H1 (cell line): Measurements from ENCODE around the gene HOXD4. TPM values are rescaled to one million over a fixed set of nuclear protein-coding genes. Genes with fewer than 3 reads are reported as not detected.

Experiments
- CTCF ChIA-PET: fragments of 300-600 bp; sonication (Branson Sonifier 250); formaldehyde crosslinking; loops from one replicate; lab custom pipeline; 2021; ENCODE audit not compliant: partially characterized antibody; lab: Charles Lee
- POLR2A ChIA-PET: fragments of 300-600 bp; sonication (Branson Sonifier 250); formaldehyde crosslinking; loops from one replicate; lab custom pipeline; 2021; ENCODE audit warnings: inconsistent platforms; ENCODE audit not compliant: partially characterized antibody; lab: Charles Lee
- DNase-seq, 2 experiments: peaks; one replicate each; pipeline versions ENCODE4 v3.0.0 to v3.0.0-alpha.2; 2010 to 2022; ENCODE audit warnings: low spot score in 2 of 2, low read depth in 1 of 2, mixed read lengths in 1 of 2
- FAIRE-seq: peaks from 2 replicates; lab custom pipeline; 2011; peaks lifted over from hg19 to GRCh38; lab: Jason Lieb, UNC
- H2AFZ ChIP-seq: 2 replicates; pipeline ENCODE4 v1.8.1; 2012; ENCODE audit warnings: low read length, inconsistent platforms
- H2AK5ac ChIP-seq: 2 replicates; pipeline ENCODE4 v1.6.1; 2013; ENCODE audit warnings: low read depth, low read length
- H2BK120ac ChIP-seq: replicated peaks from 2 replicates; pipeline ENCODE3; 2013; ENCODE audit warnings: low read depth, low read length, inconsistent platforms
- H2BK12ac ChIP-seq: 2 replicates; pipeline ENCODE4 v1.6.1; 2013; ENCODE audit warnings: low read depth, low read length
- H2BK15ac ChIP-seq: 2 replicates; pipeline ENCODE4 v1.6.1; 2013; ENCODE audit warnings: low read length
- H2BK20ac ChIP-seq: 2 replicates; pipeline ENCODE4 v1.6.1; 2013; ENCODE audit warnings: low read length
- H2BK5ac ChIP-seq: 2 replicates; pipeline ENCODE4 v1.6.1; 2013; ENCODE audit warnings: low read depth, low read length
- H3K14ac ChIP-seq: 2 replicates; pipeline ENCODE4 v1.6.1; 2013; ENCODE audit warnings: inconsistent platforms; ENCODE audit not compliant: insufficient read length
- H3K18ac ChIP-seq: 2 replicates; pipeline ENCODE4 v1.6.1; 2013; ENCODE audit warnings: low read length; ENCODE audit errors: extremely low read depth
- H3K23ac ChIP-seq: 2 replicates; pipeline ENCODE4 v1.6.1; 2013; ENCODE audit warnings: inconsistent platforms; ENCODE audit not compliant: insufficient read length
- H3K23me2 ChIP-seq: 2 replicates; pipeline ENCODE4 v1.6.1; 2013; ENCODE audit warnings: low read depth, low read length
- H3K27ac ChIP-seq: 2 replicates; pipeline ENCODE4 v1.6.1; 2011; ENCODE audit warnings: low read depth, low read length, inconsistent platforms
- H3K27me3 ChIP-seq, 4 experiments: replicated peaks in 1 of 4; 1 replicate in 1 of 4; 2 replicates in 3 of 4; pipeline versions ENCODE4 v1.6.1 to v1.8.1; 2011 to 2013; ENCODE audit warnings: low read length in 3 of 4, mild to moderate bottlenecking in 3 of 4, inconsistent platforms in 2 of 4, mixed read lengths in 2 of 4, moderate library complexity in 1 of 4; ENCODE audit not compliant: control insufficient read depth in 3 of 4, insufficient read depth in 3 of 4; ENCODE audit errors: extremely low read depth in 1 of 4
- H3K36me3 ChIP-seq, 4 experiments: 2 replicates each; pipeline versions ENCODE4 v1.6.1 to v1.8.1; 2011 to 2013; ENCODE audit warnings: mild to moderate bottlenecking in 4 of 4, low read length in 3 of 4, moderate library complexity in 2 of 4, control low read depth in 1 of 4, inconsistent platforms in 1 of 4; ENCODE audit not compliant: insufficient read depth in 4 of 4, control insufficient read depth in 2 of 4
- H3K4ac ChIP-seq: replicated peaks from 2 replicates; pipeline ENCODE3; 2013; ENCODE audit warnings: low read length, low read depth, mixed read lengths, inconsistent platforms; ENCODE audit not compliant: insufficient read length
- H3K4me1 ChIP-seq, 4 experiments: replicated peaks in 1 of 4; 1 replicate in 1 of 4; 2 replicates in 3 of 4; pipeline versions ENCODE4 v1.6.1 to v1.8.1; 2011 to 2013; ENCODE audit warnings: low read length in 3 of 4, inconsistent platforms in 2 of 4, mixed read lengths in 1 of 4; ENCODE audit not compliant: insufficient read depth in 4 of 4, control insufficient read depth in 3 of 4
- H3K4me2 ChIP-seq, 2 experiments: 2 replicates each; pipeline versions ENCODE4 v1.6.1 to v1.8.1; 2011 to 2013; ENCODE audit warnings: low read depth in 2 of 2, low read length in 2 of 2, control low read depth in 1 of 2, inconsistent platforms in 1 of 2, mild to moderate bottlenecking in 1 of 2; ENCODE audit not compliant: insufficient read depth in 1 of 2
- H3K4me3 ChIP-seq, 4 experiments: fragments of 200-600, 300-600 bp in 1 of 4; sonication (generic), shearing (Covaris generic), sonication (Bioruptor Twin) in 1 of 4; 2 replicates each; pipeline versions ENCODE4 v1.5.1 to v1.8.1; 2011 to 2016; ENCODE audit warnings: low read length in 4 of 4, low read depth in 3 of 4, control low read depth in 2 of 4, inconsistent platforms in 2 of 4, mild to moderate bottlenecking in 2 of 4, mixed read lengths in 1 of 4, moderate library complexity in 1 of 4; ENCODE audit not compliant: insufficient read depth in 2 of 4; ENCODE audit errors: extremely low read depth in 1 of 4
- H3K56ac ChIP-seq: replicated peaks from 2 replicates; pipeline ENCODE3; 2013; ENCODE audit warnings: low read depth, mild to moderate bottlenecking, mixed read lengths, low read length, inconsistent platforms; ENCODE audit not compliant: insufficient read length
- H3K79me1 ChIP-seq: 2 replicates; pipeline ENCODE4 v1.6.1; 2013; ENCODE audit warnings: low read depth, low read length, control low read depth
- H3K79me2 ChIP-seq, 2 experiments: 2 replicates each; pipeline versions ENCODE4 v1.6.1 to v1.8.1; 2012 to 2013; ENCODE audit warnings: low read length in 2 of 2, mild to moderate bottlenecking in 2 of 2, inconsistent platforms in 1 of 2; ENCODE audit not compliant: insufficient read depth in 2 of 2, control insufficient read depth in 1 of 2
- H3K9ac ChIP-seq, 4 experiments: replicated peaks in 1 of 4; 1 replicate in 1 of 4; 2 replicates in 3 of 4; pipeline versions ENCODE4 v1.6.1 to v1.8.1; 2011 to 2013; ENCODE audit warnings: low read depth in 3 of 4, low read length in 3 of 4, control low read depth in 2 of 4, mild to moderate bottlenecking in 2 of 4, moderate library complexity in 2 of 4, inconsistent platforms in 1 of 4; ENCODE audit errors: extremely low read depth in 1 of 4
- H3K9me3 ChIP-seq, 2 experiments: 2 replicates each; pipeline versions ENCODE4 v1.6.1 to v1.8.1; 2012 to 2013; ENCODE audit warnings: mild to moderate bottlenecking in 2 of 2, moderate library complexity in 2 of 2, control low read depth in 1 of 2, inconsistent platforms in 1 of 2, low read depth in 1 of 2, low read length in 1 of 2, mixed read lengths in 1 of 2; ENCODE audit not compliant: insufficient read depth in 2 of 2
- H4K20me1 ChIP-seq, 2 experiments: replicated peaks in 1 of 2; 2 replicates each; pipeline versions ENCODE3 to v1.8.1; 2011 to 2013; ENCODE audit warnings: inconsistent platforms in 2 of 2, low read length in 2 of 2, mild to moderate bottlenecking in 1 of 2; ENCODE audit not compliant: insufficient read depth in 2 of 2, control insufficient read depth in 1 of 2
- H4K5ac ChIP-seq: 2 replicates; pipeline ENCODE4 v1.6.1; 2013; ENCODE audit warnings: low read length, low read depth, mixed read lengths, inconsistent platforms; ENCODE audit not compliant: insufficient read length
- H4K8ac ChIP-seq: 2 replicates; pipeline ENCODE4 v1.8.0; 2013; ENCODE audit warnings: mild to moderate bottlenecking, moderate library complexity, low read length, inconsistent platforms; ENCODE audit not compliant: insufficient read depth; ENCODE audit errors: extremely low read depth
- H4K91ac ChIP-seq: replicated peaks from 2 replicates; pipeline ENCODE3; 2013; ENCODE audit warnings: low read length, mixed read lengths, inconsistent platforms; ENCODE audit not compliant: insufficient read length
- CBX8 ChIP-seq: fragments of 300-800, 300-1000 bp; sonication (generic); IDR thresholded peaks from 2 replicates; pipeline ENCODE4 v1.7.1; 2016; ENCODE audit warnings: low read depth, low read length, borderline replicate concordance
- CHD1 ChIP-seq: IDR thresholded peaks from 2 replicates; pipeline ENCODE4 v1.6.1; 2012; ENCODE audit warnings: low read depth, low read length, improper control_type of control experiment
- POU5F1 ChIP-seq: IDR thresholded peaks from 2 replicates; pipeline ENCODE4 v1.6.1; 2011; ENCODE audit warnings: low read depth, mild to moderate bottlenecking, low read length, moderate library complexity
- RAD21 ChIP-seq, 2 experiments: IDR thresholded peaks in 1 of 2; conservative IDR thresholded peaks in 1 of 2; 2 replicates each; pipeline ENCODE4 v1.6.1; 2011; ENCODE audit warnings: low read depth in 2 of 2, low read length in 2 of 2, improper control_type of control experiment in 1 of 2, inconsistent platforms in 1 of 2, mild to moderate bottlenecking in 1 of 2, moderate library complexity in 1 of 2
- SUZ12 ChIP-seq: fragments of 200-600 bp; sonication (generic); IDR thresholded peaks from 2 replicates; pipeline ENCODE4 v1.6.1; 2012; ENCODE audit warnings: mild to moderate bottlenecking, inconsistent platforms, low read length, moderate library complexity, mixed read lengths
- ZNF274 ChIP-seq: IDR thresholded peaks from 2 replicates; pipeline ENCODE4 v1.7.0; 2012; ENCODE audit warnings: low read length, borderline replicate concordance; ENCODE audit errors: extremely low read depth
- WGBS, 2 experiments: shearing (Covaris generic) in 1 of 2; methylation state at CpG; one replicate each; pipeline versions ENCODE4 v1.1.6 to v1.1.7; 2013 to 2015; ENCODE audit warnings: low lambda C conversion rate in 2 of 2, mixed read lengths in 2 of 2, inconsistent platforms in 1 of 2, low coverage in 1 of 2, missing lambda C conversion rate in 1 of 2; ENCODE audit not compliant: insufficient replicate concordance in 2 of 2, insufficient coverage in 1 of 2, insufficient read length in 1 of 2; ENCODE audit errors: extremely low coverage in 1 of 2, missing lambda C conversion rate in 1 of 2; 5-methylcytosine and 5-hydroxymethylcytosine counted together
- polyA plus RNA-seq, 7 experiments: library from polyadenylated mRNA; depleted of rRNA in 3 of 7; stranded (reverse) in 5 of 7; unstranded in 2 of 7; fragments of >200 nt in 5 of 7; fragments of 200-250 nt in 2 of 7; gene quantifications; 1 replicate in 5 of 7; 2 replicates in 1 of 7; 4 replicates in 1 of 7; pipeline versions ENCODE4 v1.2.1 to v1.2.3, GENCODE V29; 2011 to 2013; ENCODE audit warnings: missing spikeins in 2 of 7, mixed read lengths in 2 of 7
- total RNA-seq: library from RNA; stranded (reverse); fragmentation: NEBNext Ultra II Directional; extraction: Animal tissue kit (Norgen Biotek cat#: 25700); gene quantifications from 2 replicates; pipeline ENCODE4 v1.2.1, GENCODE V29; 2021

The HOXD4 gene
- total and polyA plus RNA-seq, 2 of the 8 experiments (the other 6 are each of a cell fraction or from before 2014, with no cell fraction given), result not detected

- H3K79me2 ChIP-seq, result no peaks in the 10 kb centered on the region
- DNase-seq (no peak), FAIRE-seq (no peak)
- no peak overlapping the region for H3K27ac ChIP-seq
- H2BK120ac ChIP-seq, result no peak overlapping the region
- H3K23me2 ChIP-seq, result peaks cover 6% of the 10 kb centered on the region; the same call in 1 of the 2 replicates
- no peak overlapping the region for H4K5ac ChIP-seq
- no peak overlapping the region for H2AFZ ChIP-seq
- peak overlapping the region; percentile 73 for H3K4me2 ChIP-seq
- H3K27me3 ChIP-seq, result peaks cover 89 to 99% (median 97%) of the 10 kb centered on the region in 4 experiments
- H3K79me1 ChIP-seq, result no peaks in the 10 kb centered on the region
- H3K18ac ChIP-seq, result no peak overlapping the region
- H4K8ac ChIP-seq, result no peak overlapping the region
- no peak overlapping the region for H2BK5ac ChIP-seq
- WGBS, 2 experiments, result 13% methylated on average over 7 of the region's 7 CpGs; no CpG with 5 or more reads in 1 of the 2 experiments
- H2BK12ac ChIP-seq, result no peak overlapping the region
- POLR2A ChIA-PET, result interaction anchor here (0.6 to 1.0 kb wide), 3 partner anchors 10 to 1579 kb away, joined by 3 read pairs; partner anchors contain the start of gene HOXD1
- H3K9ac ChIP-seq, result no peak overlapping the region
- peak overlapping the region in 1 of 4 experiments; percentile 56; a peak in 2 of 8 replicates for H3K4me3 ChIP-seq
- H4K91ac ChIP-seq, result no peak overlapping the region
- no peak overlapping the region for H3K56ac ChIP-seq
- H4K20me1 ChIP-seq, result peaks cover 10 to 23% of the 10 kb centered on the region in 2 experiments
- peaks cover 3 to 17% (median 7%) of the 10 kb centered on the region in 4 experiments for H3K4me1 ChIP-seq
- no peaks in the 10 kb centered on the region for H3K36me3 ChIP-seq
- H2AK5ac ChIP-seq, result no peak overlapping the region
- H2BK15ac ChIP-seq, result no peak overlapping the region
- no peak overlapping the region for H3K4ac ChIP-seq
- no peak overlapping the region for H2BK20ac ChIP-seq
- no peak overlapping the region for H3K23ac ChIP-seq
- H3K9me3 ChIP-seq, result no peaks in the 10 kb centered on the region
- CTCF ChIA-PET, result interaction anchor here (0.8 to 5.7 kb wide), 7 partner anchors 9 to 275 kb away, joined by 3 to 30 read pairs (median 4); no protein-coding TSS in a partner anchor
- no peak overlapping the region for H3K14ac ChIP-seq
- TF ChIP-seq CHD1 (no peak), ZNF274 (no peak), POU5F1 (no peak), CBX8 (peak; percentile 56; the same call in 1 of the 2 replicates), SUZ12 (peak; percentile 64; the same call in 1 of the 2 replicates), RAD21 (IDR thresholded peaks at IDR 0.05 in 1 of 2, conservative IDR thresholded peaks at IDR 0.05 in 1 of 2; ENCODE audit: low read depth in 2 of 2, low read length in 2 of 2) (no peak)
Measured at GRCh38 chr2:176178757-176179295, 27.5 kb downstream of the HOXD4 start.
